Gastroesophageal sphincter (tissue), 4 donors: ENCODE results near the gene CDC34. TPM values are rescaled to one million over a fixed set of nuclear protein-coding genes. Genes with fewer than 3 reads are reported as not detected.

Experiments used
- ATAC-seq: fragments of 150-250 bp; one replicate; pipeline ENCODE4 v1.9.1; 2016; ENCODE audit warnings: mild to moderate bottlenecking, moderate library complexity
- H3K27ac ChIP-seq, 4 donors: fragments of 200-600 bp; sonication (generic) in 3 of 4; 1 replicate in 3 of 4; 2 replicates in 1 of 4; pipeline ENCODE4 v1.5.1; 2016 to 2019
- H3K27me3 ChIP-seq: fragments of 200-600 bp; sonication (generic); one replicate; pipeline ENCODE4 v1.5.1; 2019
- H3K36me3 ChIP-seq, 2 donors: fragments of 200-600 bp; sonication (generic); one replicate each; pipeline ENCODE4 v1.5.1; 2019; ENCODE audit warnings: control low read depth in 1 of 2
- H3K4me1 ChIP-seq, 3 donors: fragments of 200-600 bp; sonication (generic); 1 replicate in 2 of 3; 2 replicates in 1 of 3; pipeline ENCODE4 v1.5.1; 2016 to 2019; ENCODE audit warnings: control low read depth in 2 of 3
- H3K4me3 ChIP-seq, 2 donors: fragments of 200-600 bp; sonication (generic); one replicate each; pipeline ENCODE4 v1.5.1; 2019; ENCODE audit warnings: mild to moderate bottlenecking in 1 of 2, moderate library complexity in 1 of 2
- H3K9me3 ChIP-seq, 3 donors: fragments of 200-600 bp; sonication (generic); one replicate each; pipeline ENCODE4 v1.5.1; 2017 to 2019; ENCODE audit warnings: control low read depth in 2 of 3
- CTCF ChIP-seq, 4 experiments: fragments of 200-600 bp in 2 of 4; fragments of 450-650 bp in 2 of 4; sonication (generic) in 1 of 4; IDR thresholded peaks; one replicate each; pipeline ENCODE4 v1.5.1; 2017 to 2019; ENCODE audit warnings: antibody characterized with exemption in 4 of 4, mild to moderate bottlenecking in 2 of 4, moderate library complexity in 2 of 4
- EP300 ChIP-seq: sonication (generic); formaldehyde crosslinking; IDR thresholded peaks from one replicate; pipeline ENCODE4 v1.6.1; 2017; ENCODE audit warnings: antibody characterized with exemption, mild to moderate bottlenecking
- POLR2A ChIP-seq, 2 donors: fragments of 450-650 bp; IDR thresholded peaks; one replicate each; pipeline ENCODE4 v1.6.1; 2017; ENCODE audit warnings: antibody characterized with exemption in 2 of 2, mild to moderate bottlenecking in 2 of 2, moderate library complexity in 1 of 2
- POLR2AphosphoS5 ChIP-seq: sonication (generic); formaldehyde crosslinking; IDR thresholded peaks from one replicate; pipeline ENCODE4 v1.6.1; 2017; ENCODE audit warnings: antibody characterized with exemption
- WGBS, 2 donors: methylation state at CpG; one replicate each; pipeline ENCODE4 v1.1.5; 2018; ENCODE audit warnings: low coverage in 1 of 2; 5-methylcytosine and 5-hydroxymethylcytosine counted together
- total RNA-seq, 4 donors: library from RNA; depleted of rRNA; stranded (reverse); fragments of >200 nt; gene quantifications; one replicate each; pipeline ENCODE4 v1.1.0, GENCODE V29; 2016

Gene CDC34
- total RNA-seq, 4 donors from 2014 or later: 43.2 to 86.9 (median 70.2) TPM

GRCh38 chr19:491146-491741, 40.3 kb upstream of the CDC34 start:
- peaks cover 30% of the 10 kb centered on the region for H3K27me3 ChIP-seq

GRCh38 chr19:492091-492531, 39.4 kb upstream of the CDC34 start:
- H3K27ac ChIP-seq: no peak overlapping the region
- H3K9me3 ChIP-seq: no peaks in the 10 kb centered on the region
- TF ChIP-seq POLR2A (IDR thresholded peaks at IDR 0.05) (no peak), EP300 (no peak), CTCF (IDR thresholded peaks at IDR 0.05) (no peak), POLR2AphosphoS5 (no peak)
- WGBS, 2 donors: no CpG with 5 or more reads among the region's 19 CpGs
- no peak for ATAC-seq
- no peak overlapping the region for H3K4me3 ChIP-seq
- no peaks in the 10 kb centered on the region for H3K36me3 ChIP-seq
- H3K4me1 ChIP-seq: peaks cover 0 to 36% (median 4%) of the 10 kb centered on the region in 3 donors
- H3K27me3 ChIP-seq: peaks cover 28% of the 10 kb centered on the region

More at GRCh38 chr19:491146-491741, 40.3 kb upstream of the CDC34 start:
- WGBS, 2 donors: 82% methylated on average over 9 of the region's 32 CpGs; no CpG with 5 or more reads in 1 of the 2 donors
- Histone ChIP-seq H3K4me1 (peaks cover 0 to 36% (median 4%) of the 10 kb centered on the region in 3 donors), H3K27ac (no peak overlapping the region), H3K36me3 (no peaks in the 10 kb centered on the region), H3K4me3 (no peak overlapping the region), H3K9me3 (no peaks in the 10 kb centered on the region)
- ATAC-seq: no peak
- no peak for TF ChIP-seq EP300
- no peak for TF ChIP-seq POLR2AphosphoS5
- TF ChIP-seq CTCF (IDR thresholded peaks at IDR 0.05): no peak
- TF ChIP-seq POLR2A (IDR thresholded peaks at IDR 0.05): no peak

GRCh38 chr19:493391-494170, 38.0 kb upstream of the CDC34 start:
- no peak for ATAC-seq
- WGBS, 2 donors: 73 to 76% methylated on average over 8 to 10 of the region's 23 CpGs
- Histone ChIP-seq H3K36me3 (no peaks in the 10 kb centered on the region), H3K9me3 (no peaks in the 10 kb centered on the region), H3K4me3 (no peak overlapping the region), H3K4me1 (peaks cover 0 to 39% (median 12%) of the 10 kb centered on the region in 3 donors), H3K27me3 (peaks cover 40% of the 10 kb centered on the region), H3K27ac (no peak overlapping the region)
- TF ChIP-seq EP300: no peak

- WGBS, 2 donors: 57% methylated on average over 8 of the region's 22 CpGs; no CpG with 5 or more reads in 1 of the 2 donors
- Histone ChIP-seq H3K4me3 (no peak overlapping the region), H3K4me1 (peaks cover 0 to 38% (median 11%) of the 10 kb centered on the region in 3 donors), H3K27me3 (peaks cover 49% of the 10 kb centered on the region), H3K9me3 (no peaks in the 10 kb centered on the region), H3K36me3 (no peaks in the 10 kb centered on the region), H3K27ac (no peak overlapping the region)
- TF ChIP-seq POLR2AphosphoS5 (no peak), EP300 (no peak), CTCF (IDR thresholded peaks at IDR 0.05) (no peak), POLR2A (IDR thresholded peaks at IDR 0.05) (no peak)
- ATAC-seq: no peak
Observed at GRCh38 chr19:494171-495080, 37.1 kb upstream of the CDC34 start.

GRCh38 chr19:495081-495401, 36.5 kb upstream of the CDC34 start:
- Histone ChIP-seq H3K36me3 (no peaks in the 10 kb centered on the region), H3K9me3 (no peaks in the 10 kb centered on the region), H3K27ac (no peak overlapping the region), H3K4me3 (no peak overlapping the region), H3K27me3 (peaks cover 55% of the 10 kb centered on the region), H3K4me1 (peaks cover 0 to 32% (median 8%) of the 10 kb centered on the region in 3 donors)
- ATAC-seq: no peak
- TF ChIP-seq POLR2A (IDR thresholded peaks at IDR 0.05): no peak
- no peak for TF ChIP-seq POLR2AphosphoS5
- no peak for TF ChIP-seq CTCF (IDR thresholded peaks at IDR 0.05)
- TF ChIP-seq EP300: no peak
- WGBS, 2 donors: no CpG with 5 or more reads among the region's 10 CpGs
